Measurements from ENCODE around the gene LGI1.

LGI1 gene

DNA sequence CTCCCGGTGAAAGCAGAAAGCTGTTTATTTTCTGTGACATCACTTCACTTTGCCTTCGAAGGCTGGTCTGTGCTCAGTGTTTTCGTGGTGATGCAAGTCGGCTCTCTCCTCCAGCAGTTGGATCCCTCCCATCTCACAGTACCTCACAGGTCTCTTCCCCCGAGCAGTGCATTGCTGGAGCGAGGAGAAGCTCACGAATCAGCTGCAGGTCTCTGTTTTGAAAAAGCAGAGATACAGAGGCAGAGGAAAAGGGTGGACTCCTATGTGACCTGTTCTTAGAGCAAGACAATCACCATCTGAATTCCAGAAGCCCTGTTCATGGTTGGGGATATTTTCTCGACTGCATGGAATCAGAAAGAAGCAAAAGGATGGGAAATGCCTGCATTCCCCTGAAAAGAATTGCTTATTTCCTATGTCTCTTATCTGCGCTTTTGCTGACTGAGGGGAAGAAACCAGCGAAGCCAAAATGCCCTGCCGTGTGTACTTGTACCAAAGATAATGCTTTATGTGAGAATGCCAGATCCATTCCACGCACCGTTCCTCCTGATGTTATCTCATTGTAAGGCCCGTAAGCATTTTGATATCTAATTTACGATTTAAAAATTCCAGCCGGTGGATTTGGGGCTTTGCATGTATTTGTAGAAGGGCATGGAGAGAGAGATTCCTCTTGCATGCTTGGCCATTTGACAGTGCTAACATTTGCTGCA, at the start of gene LGI1:
Gene LGI1 (plus strand): TSS at position 136 of the 707 bp plus-strand sequence. CDS start 209 bp downstream, at position 345.
- no peak for DNase-seq (ENCODE audit: low read depth)

GRCh38 chr10:93710333-93710909, 47.3 kb upstream of the LGI1 start:
- DNase-seq (ENCODE audit: low read depth) = no peak

DNA sequence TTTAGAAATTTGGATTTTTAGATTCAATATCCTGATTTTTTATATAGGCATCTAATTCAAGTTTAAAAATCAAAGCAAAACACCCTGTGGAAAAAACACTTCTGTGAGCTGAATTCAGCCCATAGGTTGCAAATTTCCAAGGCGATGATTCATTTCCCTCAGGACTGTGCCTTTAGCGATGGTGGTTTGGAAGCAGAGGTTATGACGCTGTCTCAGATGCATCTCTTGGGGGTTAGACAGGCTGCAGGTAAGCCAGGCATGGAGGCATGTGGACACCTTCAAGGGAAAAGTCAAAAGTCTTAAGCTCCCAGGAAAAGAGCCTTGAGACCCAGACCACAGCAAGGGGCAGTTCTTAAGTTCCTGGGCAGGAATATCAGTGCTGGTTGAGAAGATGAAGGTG, 45.8 kb upstream of the LGI1 start:
- DNase-seq (ENCODE audit: low read depth) = no peak

DNA sequence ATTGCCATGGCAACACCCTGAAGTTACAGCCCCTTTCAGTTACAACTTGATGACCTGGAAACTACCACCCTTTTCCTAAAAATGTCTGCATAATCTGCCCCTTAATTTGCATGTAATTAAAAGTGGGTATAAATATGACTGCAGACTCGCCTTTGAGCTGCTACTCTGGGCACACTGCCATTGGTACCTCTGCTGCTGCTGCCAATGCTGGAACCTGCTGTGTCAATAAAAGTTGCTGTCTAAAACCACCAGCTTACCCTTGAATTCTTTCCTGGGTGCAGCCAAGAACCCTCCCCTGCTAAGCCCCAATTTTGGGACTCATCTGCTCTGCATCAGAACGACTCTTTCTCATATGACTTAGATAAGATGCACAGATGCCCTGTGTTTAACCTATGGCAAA, 45.1 kb upstream of the LGI1 start:
- DNase-seq (ENCODE audit: low read depth) = no peak

- no peak for DNase-seq (ENCODE audit: low read depth)
Measured at GRCh38 chr10:93715345-93715744, 42.4 kb upstream of the LGI1 start.

- DNase-seq (ENCODE audit: low read depth) = no peak
Measured at GRCh38 chr10:93716766-93717165, 41.0 kb upstream of the LGI1 start.

DNA sequence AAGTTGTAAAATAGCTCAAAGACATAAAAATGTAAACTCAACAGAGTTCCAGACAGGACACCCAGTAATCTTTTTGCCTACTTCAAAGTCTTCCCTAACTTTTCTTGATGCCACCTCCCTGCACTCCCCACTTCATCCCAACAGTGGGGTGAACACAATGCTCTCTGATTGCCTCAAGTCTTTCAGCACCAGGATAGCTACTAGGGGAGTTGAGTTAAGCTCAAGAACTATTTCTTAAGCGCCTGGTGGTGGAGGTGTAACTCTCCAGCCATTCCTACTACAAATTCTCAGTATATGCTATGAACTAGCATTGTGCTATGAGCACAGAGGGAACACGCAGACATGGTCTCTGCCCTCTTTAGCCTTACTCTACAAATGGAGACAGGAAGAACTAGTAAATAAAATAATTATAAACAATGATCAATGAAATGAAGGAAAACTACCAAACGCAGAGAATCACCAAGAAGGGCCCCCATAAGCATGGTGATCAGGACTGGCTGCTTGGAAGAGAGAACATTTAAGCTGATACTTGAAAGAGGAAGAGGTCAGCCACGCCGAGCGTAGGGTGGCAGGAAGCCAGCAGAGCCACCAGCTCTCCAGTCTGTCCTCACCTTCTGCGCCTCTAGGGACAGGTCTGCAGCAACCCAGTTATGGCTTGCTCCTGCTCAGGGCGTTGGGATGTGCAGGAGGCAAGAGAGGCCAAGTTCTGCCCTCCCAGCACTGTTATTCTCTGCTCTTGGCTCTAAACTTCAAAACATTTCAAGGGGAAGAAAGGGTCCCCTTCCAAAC, 38.6 kb upstream of the LGI1 start:
- DNase-seq (ENCODE audit: low read depth) = peak; percentile 8

- no peak for DNase-seq (ENCODE audit: low read depth)
Measured at GRCh38 chr10:93719901-93720300, 37.8 kb upstream of the LGI1 start.

DNA sequence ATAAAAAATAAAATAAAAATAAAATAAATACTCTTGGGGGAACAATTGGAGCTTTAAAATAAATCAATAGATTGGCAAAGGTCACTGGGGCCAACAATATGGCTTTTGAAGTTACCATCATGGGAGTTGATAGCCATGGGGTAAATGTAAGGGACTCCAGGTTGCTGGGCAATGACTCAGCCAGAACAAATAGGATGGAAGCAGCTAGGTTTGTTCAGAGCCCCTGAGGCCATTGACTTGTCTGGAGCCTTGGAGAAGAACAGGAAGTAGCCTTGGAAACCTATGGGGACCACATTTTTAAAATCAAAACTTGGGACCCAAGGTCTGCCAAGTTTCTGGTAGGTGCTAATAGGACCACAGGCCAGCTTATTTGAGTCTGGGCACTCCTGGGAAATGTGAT, 35.2 kb upstream of the LGI1 start:
- DNase-seq (ENCODE audit: low read depth) = no peak

DNA sequence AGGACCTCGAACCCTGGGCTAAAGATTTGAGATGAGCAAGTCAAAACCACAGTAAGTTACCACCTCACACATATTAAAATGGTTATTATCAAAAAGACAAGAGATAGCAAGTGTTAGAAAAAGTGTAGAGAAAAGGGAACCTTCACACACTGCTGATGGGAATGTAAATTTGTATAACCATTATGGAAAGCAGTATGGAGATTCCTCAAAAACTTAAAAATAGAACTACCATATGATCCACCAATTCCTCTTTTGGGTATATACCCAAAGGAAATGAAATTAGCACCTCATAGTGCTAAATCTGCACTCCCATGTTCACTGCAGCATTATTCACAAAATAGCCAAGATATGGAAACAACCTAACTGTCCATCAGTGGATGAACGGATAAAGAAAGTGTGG, 34.6 kb upstream of the LGI1 start:
- DNase-seq (ENCODE audit: low read depth) = no peak

GRCh38 chr10:93726024-93726423, 31.7 kb upstream of the LGI1 start:
- DNase-seq (ENCODE audit: low read depth) = no peak

DNA sequence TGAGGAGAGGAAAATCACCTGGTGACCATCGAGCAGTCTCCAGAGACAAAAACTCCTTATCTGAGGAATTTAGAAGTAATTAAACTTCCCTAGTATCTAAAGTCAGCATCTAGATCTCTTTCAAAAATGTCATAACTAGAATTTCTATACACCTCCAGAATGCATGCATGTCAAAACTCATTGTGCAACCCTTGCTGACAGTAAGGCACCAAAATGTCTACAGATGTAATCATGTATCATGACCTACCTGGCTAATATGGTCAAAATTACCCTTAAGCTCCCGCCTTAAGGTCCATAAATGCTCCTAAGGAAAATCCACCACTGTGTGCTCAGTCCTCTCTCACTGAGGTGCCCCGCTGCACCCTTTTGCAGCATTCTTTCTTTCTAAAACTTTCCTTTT, 16.4 kb upstream of the LGI1 start:
- no peak for DNase-seq (ENCODE audit: low read depth)

DNA sequence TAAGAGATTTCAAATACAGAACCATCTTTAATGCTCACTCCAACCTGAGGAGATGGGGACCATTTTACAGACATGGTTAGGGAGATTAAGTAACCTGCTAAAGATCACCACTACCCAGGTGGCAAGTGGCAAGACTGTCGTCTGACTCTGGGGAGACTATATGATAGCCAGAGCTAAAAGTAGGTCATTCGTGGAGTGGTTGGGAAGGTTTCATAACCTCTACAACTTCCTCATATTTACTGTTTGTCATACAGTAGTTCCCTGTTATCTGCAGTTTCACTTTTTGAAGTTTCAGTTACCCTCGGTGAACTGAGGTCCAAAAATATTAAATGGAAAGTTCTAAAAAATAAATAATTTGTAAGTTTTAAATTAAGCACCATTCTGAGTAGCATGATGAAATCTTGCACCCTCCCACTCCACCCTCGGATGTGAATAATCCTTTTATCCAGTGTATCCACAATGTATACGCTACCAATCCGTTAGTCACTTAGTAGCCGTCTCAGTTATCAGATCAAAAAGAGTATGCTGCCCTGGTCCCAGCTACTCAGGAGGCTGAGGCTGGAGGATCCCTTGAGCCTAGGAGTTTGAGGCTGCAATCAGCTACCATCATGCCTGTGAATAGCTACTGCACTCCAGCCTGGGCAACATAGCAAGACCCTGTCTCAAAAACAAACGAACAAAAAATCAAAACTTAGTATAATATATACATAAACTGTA, 14.9 kb upstream of the LGI1 start:
- DNase-seq (ENCODE audit: low read depth) = no peak

DNA sequence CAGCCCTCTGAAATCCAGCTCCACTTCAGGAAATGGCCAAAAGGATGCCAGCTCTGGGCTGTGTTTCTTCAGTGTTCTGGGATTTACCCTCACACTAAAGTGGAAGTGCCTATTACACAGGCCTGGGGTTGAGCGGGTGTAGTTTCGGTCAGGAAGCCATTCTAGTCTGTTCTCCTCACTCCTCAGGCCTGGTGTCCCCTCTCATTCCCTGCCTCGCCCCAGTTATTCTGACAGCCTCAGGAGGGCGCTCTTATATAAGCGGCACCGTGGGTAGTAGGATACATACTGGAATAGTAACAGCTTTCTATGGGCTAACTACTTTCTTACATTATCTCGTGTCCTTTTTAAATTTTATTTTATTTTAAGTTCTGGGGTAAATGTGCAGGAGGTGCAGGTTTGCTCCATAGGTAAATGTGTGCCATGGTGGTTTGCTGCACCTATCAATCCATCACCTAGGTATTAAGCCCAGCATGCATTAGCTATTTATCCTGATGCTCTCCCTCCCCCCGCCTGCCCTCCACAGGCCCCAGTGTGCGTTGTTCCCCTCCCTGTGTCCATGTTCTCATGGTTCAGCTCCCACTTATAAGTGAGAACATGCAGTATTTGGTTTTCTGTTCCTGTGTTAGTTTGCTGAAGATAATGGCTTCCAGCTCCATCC, 12.2 kb upstream of the LGI1 start:
- DNase-seq (ENCODE audit: low read depth) = no peak

GRCh38 chr10:93746844-93747284, 10.9 kb upstream of the LGI1 start:
- DNase-seq (ENCODE audit: low read depth) = no peak

DNA sequence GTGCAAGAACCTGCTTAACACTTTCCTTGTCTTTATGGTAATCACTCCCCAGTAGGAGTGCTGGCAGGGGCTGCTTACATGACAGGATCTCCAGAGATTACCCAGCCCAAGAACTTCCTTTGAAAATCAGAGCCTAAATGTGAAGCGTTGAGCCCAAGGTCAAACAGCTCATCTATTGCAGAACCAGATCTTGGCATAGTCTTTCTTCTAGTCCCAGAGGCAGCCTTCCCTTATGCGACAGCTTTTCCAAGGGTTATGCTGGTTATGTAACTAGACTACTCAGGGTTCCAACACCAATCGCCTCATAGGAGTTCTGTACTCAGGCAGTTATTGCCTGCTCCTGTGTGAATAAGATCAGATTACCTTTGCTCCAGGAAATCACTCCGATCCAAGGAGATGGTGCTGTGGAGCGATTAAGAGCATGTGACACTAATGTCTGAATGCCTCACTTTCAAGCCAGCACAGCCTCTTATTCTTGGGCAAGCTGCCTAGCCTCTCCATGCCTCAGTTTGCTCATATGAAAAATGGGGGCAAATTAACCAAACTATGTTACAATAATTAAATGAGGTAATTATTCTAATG, 8.4 kb upstream of the LGI1 start:
- no peak for DNase-seq (ENCODE audit: low read depth)

DNA sequence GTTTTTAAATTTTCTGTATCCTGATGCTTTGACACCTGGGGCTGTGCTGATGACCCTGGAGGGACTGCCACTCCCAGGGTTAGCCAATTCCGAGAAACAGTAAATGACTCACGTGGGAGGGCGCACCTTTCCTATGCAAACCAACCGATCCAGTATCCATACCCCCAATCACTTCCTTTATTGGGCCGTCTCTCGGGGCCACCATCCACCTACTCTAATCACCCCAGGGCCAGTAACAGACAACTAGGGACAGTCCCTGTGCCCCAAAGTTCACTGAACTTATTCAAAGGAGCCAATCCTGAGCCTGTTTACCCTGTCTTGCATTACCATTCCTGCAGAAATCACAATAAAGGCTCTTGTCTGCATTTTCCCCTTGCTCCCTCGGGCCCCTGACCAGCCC, 6.6 kb upstream of the LGI1 start:
- DNase-seq (ENCODE audit: low read depth) = no peak

DNA sequence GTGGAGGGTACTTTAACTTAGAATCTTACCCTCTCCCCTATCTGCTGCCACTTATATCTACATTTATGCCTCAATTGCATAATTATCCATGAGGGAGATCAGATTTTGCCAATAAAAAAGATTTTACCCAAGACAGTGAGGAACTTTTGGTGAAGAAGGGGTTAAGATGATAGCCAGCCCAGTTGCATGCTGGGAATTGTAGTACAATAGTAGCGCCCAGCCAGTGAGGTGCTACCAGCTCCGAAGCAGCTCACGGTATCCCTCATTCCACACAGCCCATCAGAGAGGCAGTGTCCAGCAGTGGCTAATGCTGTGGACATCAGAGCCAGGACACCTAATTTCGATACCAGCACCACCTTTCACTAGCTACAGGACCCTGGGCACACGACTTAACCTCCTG, 5.9 kb upstream of the LGI1 start:
- no peak for DNase-seq (ENCODE audit: low read depth)

DNA sequence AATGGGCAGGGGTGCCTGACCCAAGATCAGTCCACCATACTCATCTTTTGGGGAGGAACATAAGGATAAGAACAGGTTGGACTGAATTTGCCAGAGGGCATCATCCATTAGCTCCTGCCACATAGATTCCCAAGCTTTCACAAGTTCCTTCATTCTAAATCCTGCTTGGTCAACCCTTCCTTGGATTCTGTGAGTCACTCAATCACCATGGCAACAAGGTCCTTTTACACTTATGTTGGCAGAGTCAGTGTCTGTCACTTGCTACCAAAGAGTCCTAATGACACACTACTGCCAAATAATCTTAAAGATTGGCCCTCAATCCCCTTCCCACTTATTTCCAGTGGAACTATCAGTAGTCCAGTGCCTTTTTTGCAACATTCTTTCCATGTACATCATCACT, 5.0 kb upstream of the LGI1 start:
- no peak for DNase-seq (ENCODE audit: low read depth)

DNA sequence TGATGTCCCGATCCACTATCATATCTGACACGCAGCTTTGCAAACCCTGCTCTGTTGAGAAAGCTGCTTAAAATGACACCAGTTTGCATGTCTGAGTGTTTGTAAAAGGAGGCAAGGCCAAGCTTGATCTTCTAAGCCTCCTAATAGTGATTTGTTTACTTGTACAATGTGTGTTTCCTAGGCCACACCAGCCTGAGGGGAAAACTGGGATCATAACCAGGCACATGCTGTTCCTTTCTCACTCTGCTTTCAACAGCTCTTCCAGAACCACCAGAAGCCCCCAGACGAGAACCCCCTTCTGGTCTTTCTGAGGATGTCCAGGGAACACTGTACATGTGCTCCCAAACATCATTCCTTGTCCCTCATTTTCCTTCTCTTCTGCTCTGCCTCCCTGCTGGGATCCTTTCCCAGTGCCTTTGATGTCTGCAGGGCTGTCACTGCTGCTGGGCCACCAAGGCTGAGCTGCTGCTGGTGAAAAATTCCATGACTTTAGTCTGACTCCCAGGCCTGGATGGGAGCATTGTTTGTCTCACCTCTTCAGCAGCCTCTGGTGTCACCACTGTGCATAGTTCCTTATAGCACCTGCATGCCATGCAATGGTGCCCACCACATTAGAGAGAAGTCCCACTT, 4.0 kb upstream of the LGI1 start:
- DNase-seq (ENCODE audit: low read depth) = no peak

DNA sequence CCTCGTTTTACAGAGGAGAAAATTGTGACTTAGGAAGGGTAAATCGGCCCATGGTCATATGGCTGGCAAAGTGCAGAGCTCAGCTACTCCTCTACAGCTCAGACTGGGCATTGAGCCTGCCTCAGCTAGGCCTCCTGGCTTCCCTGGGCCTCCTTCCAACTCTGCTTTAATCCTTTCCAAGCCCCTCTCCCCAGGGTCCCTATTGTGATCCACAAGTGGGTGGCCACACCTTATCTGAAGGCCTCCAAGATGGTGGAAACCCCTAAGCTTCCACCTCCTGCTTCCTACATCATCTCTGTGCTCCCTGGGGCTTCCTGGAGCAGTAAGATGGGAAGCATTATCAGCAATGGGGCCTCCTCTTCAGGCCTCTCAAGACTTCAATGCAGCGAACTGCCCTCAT, 3.0 kb upstream of the LGI1 start:
- DNase-seq (ENCODE audit: low read depth) = no peak
